Fibroblast of upper back skin (primary cell): ENCODE measurements around the gene TRPV6.

Experiments used
- DNase-seq: peaks from one replicate; pipeline ENCODE4 v3.0.0-alpha.2; 2013

Gene TRPV6

GRCh38 chr7:142906643-142907042 lies 21.1 kb upstream of the TRPV6 start:
- DNase-seq: no peak

GRCh38 chr7:142905759-142906158 lies 20.2 kb upstream of the TRPV6 start:
- DNase-seq: no peak

- DNase-seq: no peak
Measured at GRCh38 chr7:142904128-142904527, 18.6 kb upstream of the TRPV6 start.

DNA sequence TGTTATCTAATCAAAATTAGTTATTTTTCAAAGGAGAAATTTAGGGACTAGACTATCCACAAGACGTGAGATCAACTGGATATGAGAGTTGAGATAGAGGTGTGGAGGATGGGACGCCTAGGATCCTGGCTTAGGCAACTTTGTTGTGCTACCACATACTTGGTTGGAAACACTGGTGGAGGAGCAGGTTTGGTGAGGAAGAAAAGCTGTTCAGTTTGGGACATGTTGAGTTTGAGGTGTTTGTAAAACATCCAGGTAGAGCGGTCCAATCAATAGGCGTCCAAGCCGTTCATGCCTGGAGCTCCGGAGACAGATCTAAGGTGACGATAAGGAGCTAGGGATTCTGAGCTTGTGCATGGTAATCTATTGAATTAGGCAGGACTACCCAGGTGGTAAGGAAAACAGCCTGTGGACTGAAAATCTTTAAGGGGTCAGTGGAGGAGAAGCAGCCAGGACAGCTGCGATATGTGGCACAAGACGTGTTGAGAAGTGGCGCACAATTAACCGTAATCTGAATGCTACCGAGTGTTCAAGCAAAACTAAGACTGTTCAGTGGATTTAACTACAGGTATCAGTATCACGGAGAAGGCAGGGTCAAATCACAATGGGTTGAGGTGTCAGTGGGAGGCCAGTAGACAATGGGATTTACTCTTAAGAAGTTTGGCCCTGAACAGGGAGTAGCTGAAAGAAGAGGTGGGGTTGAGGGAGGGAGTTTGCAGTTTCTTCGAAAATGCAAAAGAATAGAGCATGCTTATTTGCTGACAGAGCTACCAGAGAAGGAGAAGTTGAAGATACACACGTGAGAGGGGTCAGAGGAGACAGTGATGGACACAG lies 16.1 kb upstream of the TRPV6 start:
- DNase-seq: no peak

DNA sequence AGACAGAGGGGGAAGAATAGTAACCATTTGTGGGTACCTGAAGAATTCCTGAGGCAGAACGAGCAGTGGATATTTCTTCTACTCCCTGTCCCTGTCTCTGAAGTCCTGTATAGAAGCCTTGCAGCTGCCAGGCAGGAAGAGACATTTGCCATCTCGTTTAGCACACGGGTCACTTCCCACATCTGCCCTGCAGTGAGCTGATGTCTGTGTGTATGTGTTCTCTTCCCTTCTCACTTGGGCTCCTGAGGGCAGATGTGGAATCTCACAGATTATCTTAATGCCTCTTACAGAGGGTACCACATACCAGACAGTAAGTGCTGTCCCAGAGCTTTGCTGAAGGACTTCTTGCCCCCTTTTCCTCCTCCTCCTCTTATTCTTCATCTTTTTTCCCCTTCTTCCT lies 14.1 kb upstream of the TRPV6 start:
- no peak for DNase-seq

GRCh38 chr7:142898377-142899170 lies 13.0 kb upstream of the TRPV6 start:
- no peak for DNase-seq

DNA sequence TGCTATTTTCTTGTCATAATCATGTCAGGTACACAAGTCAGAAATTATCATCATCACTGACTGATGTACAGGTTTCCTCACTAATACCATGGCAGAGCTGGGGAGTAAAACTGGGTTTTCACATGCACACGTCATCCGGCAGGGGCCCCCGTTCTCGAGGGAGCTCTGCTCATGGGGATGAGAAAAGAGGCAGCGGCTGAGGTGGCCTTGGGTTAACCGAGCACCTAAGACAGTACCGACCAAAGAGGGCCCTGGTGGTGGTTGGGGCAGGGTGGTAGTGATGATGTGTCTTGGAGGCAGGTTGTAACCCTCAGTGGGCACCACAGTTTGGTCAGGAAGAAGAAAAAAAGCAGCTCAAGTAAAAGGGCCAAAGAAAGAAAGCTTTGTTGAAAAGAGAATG lies 12.1 kb upstream of the TRPV6 start:
- DNase-seq: no peak

GRCh38 chr7:142896741-142897379 lies 11.3 kb upstream of the TRPV6 start:
- DNase-seq: no peak

DNA sequence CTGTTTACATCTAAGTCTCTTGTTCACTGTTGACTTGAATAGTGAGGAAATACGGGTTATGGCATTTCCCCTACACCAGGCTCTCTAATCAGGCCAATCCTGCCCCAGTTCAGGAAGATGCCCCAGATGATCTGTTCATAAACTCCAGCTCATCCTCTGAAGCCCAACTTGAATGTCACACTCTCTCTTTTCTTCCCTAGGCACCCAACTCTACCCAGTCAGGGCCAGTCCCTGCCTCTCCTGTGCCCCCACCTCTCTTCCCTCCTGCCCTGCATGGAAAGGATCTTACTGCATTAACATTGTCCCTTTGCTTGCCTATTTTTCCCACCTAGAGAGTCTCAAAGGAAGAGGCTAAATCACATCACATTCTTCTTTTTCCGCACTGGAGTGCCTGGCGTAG lies 10.6 kb upstream of the TRPV6 start:
- DNase-seq: no peak

DNA sequence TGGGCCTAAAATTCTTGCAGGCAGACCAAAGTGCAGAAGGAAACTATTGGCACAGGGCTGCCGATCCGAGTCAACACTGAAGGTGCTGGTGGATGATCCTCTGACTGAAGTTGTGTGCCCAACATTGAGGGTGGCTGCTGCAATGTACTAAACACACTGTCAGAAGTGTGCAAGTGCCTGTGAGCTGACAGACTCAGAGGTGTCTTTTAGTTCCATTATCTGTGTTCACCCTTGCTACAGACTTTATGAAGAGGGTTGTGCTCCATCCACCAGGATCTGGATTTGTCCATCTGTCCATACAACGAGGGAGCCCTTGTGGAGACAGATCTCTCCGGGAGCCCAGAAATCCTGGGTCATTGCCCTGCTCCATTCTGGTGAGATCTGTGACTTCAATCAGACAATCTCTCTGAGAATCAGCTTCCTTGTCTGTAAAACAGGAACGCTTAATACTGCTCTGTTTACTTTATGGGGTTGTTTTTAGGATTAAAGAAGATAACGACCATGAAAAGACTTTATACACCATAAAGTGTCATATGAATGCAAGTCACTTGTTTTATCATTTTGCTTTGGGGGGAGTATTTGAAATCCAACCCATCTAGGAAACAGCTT lies 9.5 kb upstream of the TRPV6 start:
- no peak for DNase-seq

- DNase-seq: no peak
Measured at GRCh38 chr7:142894112-142894984, 8.8 kb upstream of the TRPV6 start.

- no peak for DNase-seq
Measured at GRCh38 chr7:142892951-142893350, 7.4 kb upstream of the TRPV6 start.

DNA sequence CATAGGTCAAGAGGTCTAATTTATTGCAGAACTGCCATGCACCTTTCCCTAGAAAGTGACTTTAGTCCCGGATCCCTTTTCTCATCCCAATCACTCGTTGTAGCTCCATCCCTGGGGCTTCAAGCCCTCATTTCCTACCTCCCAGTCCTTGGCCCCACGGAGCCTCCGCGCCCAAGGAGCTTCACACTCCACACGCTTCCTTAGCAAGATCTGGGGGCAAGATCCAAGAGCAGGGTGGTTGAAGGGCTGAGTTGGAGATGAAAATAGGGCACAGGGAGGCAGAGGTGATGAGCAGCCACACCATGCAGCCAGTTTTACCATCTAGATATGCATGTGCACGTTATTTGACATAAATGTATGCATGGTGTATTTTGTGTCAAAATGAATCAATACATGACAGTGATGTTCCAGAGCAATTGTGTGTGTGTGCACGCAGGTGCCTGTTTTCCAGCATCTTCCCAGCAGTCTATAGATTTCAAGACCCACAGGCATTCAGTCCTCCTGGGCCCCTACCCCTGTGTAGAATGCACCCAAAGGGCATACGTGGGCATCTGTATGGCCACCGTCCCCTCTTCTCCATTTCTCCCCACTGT lies 6.0 kb upstream of the TRPV6 start:
- no peak for DNase-seq

DNA sequence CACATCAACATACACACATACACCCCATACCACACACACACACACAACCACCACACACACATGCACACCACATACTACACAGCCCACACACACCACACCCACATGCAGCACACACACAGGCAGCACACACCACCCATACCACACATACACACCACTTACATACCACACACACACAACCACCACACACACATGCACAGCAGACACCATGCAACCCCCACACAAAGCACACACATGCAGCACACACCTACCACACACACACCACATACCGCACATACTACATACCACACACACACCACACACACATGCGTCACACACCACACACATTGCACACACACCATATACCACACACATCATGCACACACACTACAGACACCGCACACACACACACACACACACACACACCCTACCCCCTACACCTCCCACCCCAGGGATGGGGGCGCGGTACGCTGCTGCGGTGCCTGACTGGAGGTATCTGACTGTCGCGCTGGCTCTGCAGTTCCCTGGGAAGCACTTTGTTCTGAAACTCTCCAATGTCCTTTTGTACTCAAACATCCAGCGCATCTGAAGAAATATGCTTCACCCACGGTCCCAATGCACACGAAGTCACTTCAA lies 5.4 kb upstream of the TRPV6 start:
- DNase-seq: no peak

- DNase-seq: no peak
Measured at GRCh38 chr7:142889816-142890215, 4.3 kb upstream of the TRPV6 start.

DNA sequence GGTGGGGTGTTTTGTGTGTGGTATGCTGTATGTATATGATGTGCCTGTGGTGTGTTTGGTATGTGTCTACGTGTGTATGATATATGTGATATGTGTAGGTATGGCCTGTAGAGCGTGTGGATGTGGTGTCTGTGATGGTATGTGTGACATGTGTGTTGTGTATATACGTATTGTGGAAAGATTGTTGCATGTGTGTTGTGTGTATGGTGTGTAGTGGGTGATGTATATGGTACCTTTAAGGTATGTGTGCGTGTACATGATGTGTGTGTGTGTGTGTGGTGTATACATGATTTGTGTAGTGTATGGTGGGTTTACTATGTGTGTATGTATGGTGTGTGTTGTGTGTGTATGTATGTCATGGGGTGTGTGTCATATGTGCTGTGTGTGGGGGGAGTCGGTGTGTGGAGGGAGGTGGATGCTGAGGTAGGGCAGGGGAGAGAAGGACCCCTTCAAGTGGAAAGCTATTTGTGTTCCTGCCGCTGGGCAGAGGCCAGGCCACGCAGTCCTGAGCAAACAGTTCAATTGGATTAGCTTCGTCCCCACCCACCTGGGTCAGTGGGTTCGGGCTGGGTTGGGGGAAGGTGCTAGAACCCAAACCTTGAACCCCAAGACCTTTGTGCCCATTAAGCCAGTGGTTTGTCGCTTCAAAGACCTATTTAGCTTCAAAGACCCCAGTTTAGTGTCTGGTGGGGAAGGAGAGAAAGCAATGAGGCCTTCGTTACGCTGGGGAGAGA lies 1.9 kb upstream of the TRPV6 start:
- no peak for DNase-seq

DNA sequence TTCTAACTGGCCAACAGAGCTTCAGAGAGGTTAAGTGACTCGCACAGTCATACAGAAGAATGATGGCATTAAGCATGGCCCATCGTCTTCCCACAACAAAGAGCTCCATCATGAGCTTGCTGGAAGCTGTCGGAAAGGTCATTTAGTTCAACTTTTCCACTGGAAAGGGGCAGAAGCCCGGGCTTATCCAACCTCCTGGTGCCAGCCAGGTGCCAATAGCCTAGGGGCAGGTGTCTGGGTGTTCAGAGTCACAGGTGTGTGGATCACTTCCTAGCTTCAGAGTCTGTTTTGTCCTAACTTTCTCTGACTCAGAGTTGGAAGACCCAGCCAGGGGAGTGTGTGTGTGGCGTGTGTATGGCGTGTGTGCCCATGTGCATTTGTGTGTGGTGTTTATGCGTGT lies 1.3 kb upstream of the TRPV6 start:
- DNase-seq: no peak

- DNase-seq: no peak
Measured at GRCh38 chr7:142884286-142884640, 1.3 kb downstream of the TRPV6 start.

GRCh38 chr7:142883571-142884285 lies 1.8 kb downstream of the TRPV6 start:
- DNase-seq: no peak

GRCh38 chr7:142883145-142883544 lies 2.4 kb downstream of the TRPV6 start:
- no peak for DNase-seq
